ENCODE data around the gene EFHC1.
"Not testable (repeated sequence)": the region's sequence is repeated elsewhere in the genome, so short reads cannot be mapped to it uniquely, and the experiment has no call there.

EFHC1 gene

GRCh38 chr6:52461194-52461593 lies 41.1 kb downstream of the EFHC1 start:
- not testable (repeated sequence) for DNase-seq

- no peak for DNase-seq
Observed at GRCh38 chr6:52474173-52474572, 54.0 kb downstream of the EFHC1 start.

- no peak for DNase-seq
Observed at GRCh38 chr6:52475307-52475706, 55.2 kb downstream of the EFHC1 start.

DNA sequence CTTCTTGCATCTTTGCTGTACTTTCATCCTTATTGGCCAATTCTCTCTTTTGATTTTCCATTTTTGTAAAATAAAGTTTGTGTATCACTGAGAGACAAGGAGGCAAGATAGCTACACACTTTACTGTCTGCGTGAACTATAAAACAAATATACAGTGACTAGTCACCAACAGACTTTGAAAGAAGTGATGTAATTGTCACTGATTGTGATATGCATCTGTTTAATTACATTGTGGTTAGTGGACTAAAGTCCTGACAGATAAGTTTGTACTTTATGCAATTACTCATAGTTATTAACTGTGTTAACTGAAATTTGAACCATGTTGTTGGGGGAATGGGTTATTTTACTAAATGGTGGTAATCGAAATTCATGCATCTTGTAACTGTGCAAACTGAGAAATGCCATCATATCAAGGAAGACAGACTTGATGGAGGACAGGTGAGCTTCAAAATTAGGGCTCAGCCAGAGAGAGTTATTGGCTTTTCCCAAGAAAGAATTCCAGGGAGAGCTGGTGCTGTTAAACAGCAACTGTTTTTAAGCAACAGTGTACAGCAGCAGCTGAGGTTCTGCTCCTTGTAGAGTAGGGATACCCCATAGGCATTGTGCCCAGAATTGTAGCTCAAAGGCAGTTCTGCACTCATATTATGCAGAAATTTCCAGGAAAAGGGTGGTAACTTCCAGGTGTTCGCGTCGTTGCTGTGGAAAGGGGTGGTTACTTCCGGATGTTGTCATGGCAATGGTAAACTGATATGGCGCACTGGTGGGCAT lies 62.9 kb downstream of the EFHC1 start:
- DNase-seq, result no peak

DNA sequence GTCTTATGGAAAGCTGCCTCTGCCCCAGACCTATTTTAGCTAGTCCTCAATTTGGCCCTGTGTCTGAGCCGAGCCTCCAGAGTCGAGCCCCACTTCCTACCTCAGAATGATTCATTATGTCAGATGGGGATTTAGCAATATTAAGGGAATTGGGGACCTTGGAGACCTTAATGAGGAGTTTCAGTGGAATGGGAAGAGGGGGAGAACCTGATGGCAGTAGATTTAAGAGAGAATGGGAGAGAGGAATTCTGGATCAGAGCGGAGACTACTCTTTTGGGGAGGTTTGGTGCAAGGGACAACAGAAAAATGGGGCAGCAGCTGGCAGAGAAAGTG lies 63.5 kb downstream of the EFHC1 start:
- DNase-seq, result no peak

- DNase-seq, result no peak
Observed at GRCh38 chr6:52489881-52490280, 69.7 kb downstream of the EFHC1 start.

DNA sequence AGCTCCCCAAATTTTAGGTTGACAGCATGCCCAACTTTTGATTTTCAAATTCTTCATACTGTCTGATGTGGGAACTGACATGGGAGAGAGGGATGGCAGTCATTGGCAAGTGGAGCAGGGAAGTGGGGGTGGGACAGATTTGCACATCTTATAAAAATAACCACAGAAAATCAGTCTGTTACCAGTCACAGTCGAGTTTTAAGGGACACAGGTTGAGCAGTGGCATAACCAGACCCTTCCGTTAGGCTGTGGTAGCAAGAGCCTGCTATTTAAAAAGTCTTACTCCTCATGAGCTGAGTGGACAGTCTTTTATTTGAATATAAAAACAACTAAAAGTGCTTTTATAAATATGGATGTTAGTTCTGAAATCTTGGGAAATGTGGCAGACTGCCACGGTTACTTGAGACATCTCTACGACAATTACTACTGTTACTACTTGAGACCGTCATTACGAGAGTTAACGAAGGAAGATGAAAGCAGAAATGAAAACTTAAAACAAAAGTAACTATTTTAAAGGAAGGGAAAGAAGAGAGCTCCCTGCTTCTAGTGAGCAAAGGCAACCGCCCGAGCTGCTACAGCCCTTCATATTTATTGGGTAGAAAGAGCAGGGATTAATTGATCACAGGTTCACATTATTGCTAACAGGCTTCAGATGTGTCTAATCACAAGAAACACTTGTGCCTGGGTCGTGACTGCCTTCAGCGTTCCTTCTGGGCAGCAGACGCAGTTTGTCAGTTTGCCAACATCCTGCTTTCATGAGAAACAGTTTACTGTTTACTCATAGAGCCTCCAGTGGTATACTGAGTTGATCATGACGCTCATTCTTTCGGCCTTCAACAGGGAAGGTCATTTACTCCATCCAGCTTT lies 71.3 kb downstream of the EFHC1 start:
- no peak for DNase-seq

GRCh38 chr6:52493669-52494068 lies 73.5 kb downstream of the EFHC1 start:
- no peak for DNase-seq

DNA sequence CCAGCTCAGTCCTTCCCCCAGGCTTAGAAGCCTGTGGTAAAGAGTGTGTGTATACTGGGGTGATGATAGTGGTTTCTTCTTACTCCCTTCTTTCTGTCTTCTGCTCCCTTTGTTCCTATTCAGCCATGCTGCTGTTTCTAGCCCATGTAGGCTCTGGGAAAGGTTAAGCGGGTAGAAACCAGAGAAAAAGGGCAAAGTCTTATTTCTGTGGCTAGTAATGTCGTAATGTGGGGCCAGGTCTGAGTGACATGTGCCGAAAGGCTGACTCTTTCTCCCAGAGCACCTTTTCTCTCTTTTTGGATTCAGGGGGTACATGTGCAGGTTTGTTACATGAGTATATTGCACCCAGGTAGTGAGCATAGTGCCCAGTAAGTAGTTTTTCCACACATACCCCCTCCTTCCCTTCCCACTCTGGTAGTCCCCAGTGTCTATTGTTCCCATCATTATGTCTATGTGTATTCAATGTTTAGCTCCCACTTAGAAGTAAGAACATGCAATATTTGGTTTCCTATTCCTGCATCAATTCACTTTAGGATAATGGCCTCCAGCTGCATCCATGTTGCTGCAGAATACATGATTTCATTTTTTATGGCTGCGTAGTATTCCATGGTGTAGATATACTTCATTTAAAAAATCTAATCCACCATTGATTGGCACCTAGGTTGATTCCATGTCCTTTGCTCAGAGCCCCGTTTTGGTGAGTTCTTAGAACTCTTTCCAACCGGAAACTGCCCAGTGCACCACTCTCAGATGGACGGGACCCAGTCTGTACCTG lies 74.3 kb downstream of the EFHC1 start:
- DNase-seq, result no peak

- no peak for DNase-seq
Observed at GRCh38 chr6:52495922-52496321, 75.8 kb downstream of the EFHC1 start.

- DNase-seq, result no peak
Observed at GRCh38 chr6:52496631-52497030, 76.5 kb downstream of the EFHC1 start.

- DNase-seq, result no peak
Observed at GRCh38 chr6:52497652-52498408, 77.7 kb downstream of the EFHC1 start.

DNA sequence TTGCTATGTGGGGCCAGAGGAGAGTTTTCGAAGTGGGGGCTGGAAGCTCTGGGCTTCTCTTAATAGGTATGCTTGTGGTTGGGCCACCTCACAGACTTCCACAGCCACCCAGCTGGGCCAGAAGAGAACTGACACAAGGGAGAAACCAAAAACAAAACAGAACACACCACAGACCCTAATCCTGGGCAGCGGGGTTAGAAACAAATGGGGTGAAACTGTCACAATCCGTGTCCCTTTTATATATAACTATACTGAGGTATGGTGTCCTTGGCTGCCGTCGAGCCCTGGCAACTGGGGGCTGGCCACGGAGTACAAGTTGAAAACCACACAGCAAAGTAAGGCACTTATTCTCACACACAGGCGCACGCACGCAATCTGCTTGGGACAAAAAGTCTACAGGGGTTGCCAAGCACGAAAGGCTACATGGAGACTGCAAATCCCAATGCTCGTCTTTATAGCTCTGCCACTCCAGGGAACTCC lies 78.4 kb downstream of the EFHC1 start:
- DNase-seq, result no peak

DNA sequence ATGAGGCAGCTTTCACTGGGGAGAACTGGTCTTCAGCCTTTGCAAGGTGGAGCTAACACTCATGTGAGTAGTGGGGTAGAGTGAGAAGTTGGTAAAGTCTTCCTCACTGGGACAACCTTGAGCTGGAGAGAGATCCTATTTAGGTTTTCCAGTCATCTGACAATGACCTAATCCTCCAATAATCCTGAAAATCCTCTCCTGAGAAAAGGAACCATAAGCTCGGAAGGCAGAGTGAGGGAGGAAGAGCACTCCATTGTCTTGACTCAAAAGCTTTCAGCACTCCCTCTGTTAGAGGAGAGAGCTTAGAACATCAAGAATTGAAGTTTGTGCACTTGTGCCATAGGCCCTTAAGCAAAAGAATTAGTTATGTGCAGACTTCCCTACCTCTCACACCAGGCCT lies 78.9 kb downstream of the EFHC1 start:
- DNase-seq, result no peak

GRCh38 chr6:52499681-52500236 lies 79.6 kb downstream of the EFHC1 start:
- no peak for DNase-seq

- no peak for DNase-seq
Observed at GRCh38 chr6:52500238-52501129, 80.3 kb downstream of the EFHC1 start.

DNA sequence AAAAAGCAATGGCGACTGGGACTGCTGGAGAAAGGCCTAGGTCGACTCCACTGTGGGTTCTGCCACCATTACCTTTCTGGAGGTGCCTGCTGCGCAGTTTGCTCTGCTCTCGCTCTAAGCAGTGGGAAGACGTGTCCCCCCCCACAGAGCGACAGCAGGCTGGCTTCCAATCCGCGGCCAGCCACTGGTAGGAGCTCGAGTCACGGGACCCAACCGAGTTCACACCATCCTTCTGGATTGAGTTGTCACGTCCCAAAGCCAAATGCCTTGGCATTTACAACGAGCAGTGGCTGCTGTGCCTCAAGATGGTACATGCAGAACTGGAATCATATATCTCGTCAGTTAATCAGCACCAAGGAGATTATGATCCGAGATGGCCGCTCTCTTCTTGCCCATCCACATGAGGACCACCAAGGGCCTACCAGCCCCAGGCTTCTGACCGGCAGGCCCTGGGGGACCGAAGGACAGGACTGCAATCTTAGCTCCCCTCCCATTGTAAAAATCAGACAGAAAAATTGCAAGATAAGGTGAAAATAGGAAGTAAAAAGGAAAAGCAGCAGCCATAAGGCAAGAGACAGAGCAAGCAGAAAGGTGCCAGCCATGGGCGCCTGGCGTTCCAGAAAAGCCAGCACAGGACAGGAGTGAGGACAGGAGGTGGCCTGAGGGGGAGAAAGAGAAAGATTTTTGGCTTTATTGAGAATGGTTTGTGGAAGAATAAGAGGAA lies 82.3 kb downstream of the EFHC1 start:
- DNase-seq, result no peak

GRCh38 chr6:52503323-52503747 lies 83.2 kb downstream of the EFHC1 start:
- no peak for DNase-seq

DNA sequence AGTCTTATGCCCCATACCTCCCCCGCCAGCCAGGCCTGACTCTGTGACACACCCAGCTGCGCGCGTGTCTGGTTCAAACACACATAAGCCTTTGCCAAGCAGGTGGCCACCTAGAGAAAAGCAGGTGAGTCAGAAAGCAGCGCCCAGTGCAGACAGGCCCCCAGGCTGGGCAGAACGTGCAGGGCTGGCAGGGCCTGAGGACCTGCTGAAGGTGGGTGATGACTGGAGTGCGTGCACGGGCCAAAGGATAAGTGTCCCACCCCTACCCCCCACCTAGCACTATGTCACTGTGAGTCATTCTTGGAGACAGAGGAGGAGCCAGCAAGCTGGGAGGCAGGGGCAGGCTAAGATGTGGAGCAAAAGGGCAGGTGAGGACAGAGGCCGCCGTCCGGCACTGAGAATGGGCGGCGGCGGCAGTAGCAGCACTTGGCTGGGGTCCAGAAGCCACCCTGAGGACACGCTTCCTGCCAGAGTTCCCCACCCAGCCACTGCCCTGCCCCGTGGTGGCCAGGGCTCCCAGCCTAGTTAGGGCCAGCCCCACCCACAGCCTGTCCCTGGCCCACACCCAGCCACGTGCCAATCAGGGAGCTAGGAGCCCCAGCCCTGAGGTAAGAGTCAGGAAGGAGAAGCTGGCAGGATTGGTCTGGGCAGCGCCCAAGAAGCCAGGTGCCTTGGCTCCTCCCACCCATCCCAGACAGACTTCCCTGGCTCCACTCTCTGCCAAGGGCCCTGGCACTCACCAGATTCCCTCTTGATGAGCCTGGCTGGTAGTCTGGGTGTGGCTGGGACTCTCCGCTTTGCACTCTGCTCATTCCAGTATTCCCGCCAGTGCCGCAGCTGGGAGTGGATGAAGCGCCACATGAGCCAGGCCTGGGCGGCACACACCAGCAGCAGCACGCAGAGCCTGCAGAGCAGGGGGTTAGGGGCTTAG lies 84.0 kb downstream of the EFHC1 start:
- no peak for DNase-seq

Measured in amniotic stem cell (primary cell).